NCI-H1417 (cell line): ENCODE data around the gene PLAA.

Experiments used
- DNase-seq, 3 experiments: peaks; one replicate each; lab custom pipeline; 2025; lab: John Stamatoyannopoulos, UW

Gene PLAA

GRCh38 chr9:26946753-26947727 lies at the start of gene PLAA:
TSS of gene PLAA (minus strand) at chr9:26947242. CDS start at chr9:26947045, 197 bp downstream.
- DNase-seq = peak; percentile 85 to 96 (median 93)

GRCh38 chr9:26995810-26996209 lies 48.8 kb upstream of the PLAA start:
- DNase-seq = no peak

DNA sequence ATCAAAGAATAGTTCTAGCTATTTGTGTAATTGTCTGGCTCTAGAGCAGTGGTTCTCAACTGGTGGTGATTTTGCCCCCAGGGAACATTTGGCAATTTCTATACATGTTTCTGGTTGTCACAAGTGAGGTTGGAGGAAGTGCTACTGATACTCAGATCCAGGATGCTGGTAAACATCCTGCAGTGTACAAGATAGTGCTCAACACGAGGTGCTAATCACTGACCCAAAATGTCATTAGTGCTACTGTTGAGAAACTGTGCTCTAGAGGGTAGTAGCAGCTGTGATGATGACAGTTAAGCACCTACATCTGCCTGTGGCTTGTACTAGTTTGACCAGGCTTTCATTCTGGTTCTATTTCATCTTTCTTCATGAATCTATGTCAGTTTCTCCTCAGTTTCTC lies 36.3 kb upstream of the PLAA start:
- DNase-seq = no peak

- peak in 2 of 3 experiments; percentile 29 to 59 for DNase-seq
Observed at GRCh38 chr9:26975728-26976707, 29.0 kb upstream of the PLAA start.

DNA sequence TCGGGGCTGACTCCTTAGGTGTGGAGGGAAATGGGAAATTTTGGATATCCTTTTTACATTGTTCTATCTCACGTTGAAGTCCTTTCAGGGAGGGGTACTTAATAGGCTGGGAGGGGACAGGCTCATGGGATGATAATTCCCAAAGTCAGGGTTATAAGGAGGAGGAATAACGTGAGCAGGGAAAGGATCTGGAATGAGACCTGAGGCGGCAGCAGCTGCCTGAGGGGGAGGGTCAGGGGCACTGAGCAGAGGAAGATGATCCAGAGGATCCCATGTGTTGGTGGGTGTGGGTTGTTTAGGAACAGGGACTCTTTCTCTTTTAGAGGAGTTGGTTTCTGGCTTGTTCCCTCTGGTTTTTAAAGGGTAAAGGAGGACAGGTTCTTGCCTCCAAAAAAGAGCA lies 27.9 kb upstream of the PLAA start:
- DNase-seq = no peak

- no peak for DNase-seq
Observed at GRCh38 chr9:26973989-26974388, 26.9 kb upstream of the PLAA start.

GRCh38 chr9:26971721-26972120 lies 24.7 kb upstream of the PLAA start:
- no peak for DNase-seq

GRCh38 chr9:26956860-26957233 lies 9.8 kb upstream of the PLAA start:
- no peak for DNase-seq

DNA sequence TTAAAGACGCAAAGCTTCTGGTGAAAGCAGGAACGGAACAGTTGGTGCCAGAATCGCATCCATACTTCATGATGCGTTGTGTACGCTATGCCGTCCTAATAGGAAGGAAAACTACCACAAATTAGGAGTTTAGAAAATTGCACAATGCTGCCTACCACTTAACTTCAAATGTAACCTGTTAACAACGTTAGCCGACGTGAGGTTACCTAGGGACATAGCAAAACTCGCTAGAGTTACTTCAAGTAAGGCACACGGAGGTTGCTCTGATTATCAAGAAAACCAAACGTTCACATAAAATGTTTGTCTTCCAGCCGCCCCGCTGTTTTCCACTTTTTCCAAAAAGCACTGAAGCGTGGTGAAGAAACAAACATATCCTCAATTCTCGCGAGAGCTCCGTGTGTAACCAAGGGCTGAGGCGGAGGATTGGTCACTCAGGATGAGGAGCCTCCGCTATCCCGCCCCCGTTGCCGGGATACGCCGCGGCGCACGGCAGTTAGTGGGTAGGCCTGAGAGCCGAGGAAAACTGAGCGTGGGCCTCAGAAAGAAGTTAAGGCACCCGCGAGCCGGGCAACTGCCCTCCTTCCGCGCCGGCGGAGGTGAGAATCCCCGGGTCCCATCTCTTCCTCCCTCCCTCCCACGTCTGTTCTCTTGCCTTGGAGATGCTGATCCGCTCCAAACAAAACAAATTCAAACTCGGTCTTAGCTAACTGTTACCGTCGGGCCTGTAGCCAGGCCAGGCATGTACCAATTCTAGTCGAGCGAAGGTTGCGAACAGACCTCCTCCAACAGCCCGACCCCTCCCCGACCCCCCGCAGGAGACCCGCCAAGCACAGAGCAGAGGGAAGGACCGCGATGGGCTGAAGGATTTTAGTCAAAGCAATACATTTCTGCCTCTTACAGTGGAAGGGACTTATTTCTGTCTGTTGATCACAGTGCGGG lies 9.1 kb upstream of the PLAA start, which contains the start of gene IFT74:
TSS of gene IFT74 (plus strand) at position 492 of the 939 bp plus-strand sequence. CDS start 5,556 bp downstream, outside the sequence.
- DNase-seq = peak; percentile 93 to 98 (median 98)

DNA sequence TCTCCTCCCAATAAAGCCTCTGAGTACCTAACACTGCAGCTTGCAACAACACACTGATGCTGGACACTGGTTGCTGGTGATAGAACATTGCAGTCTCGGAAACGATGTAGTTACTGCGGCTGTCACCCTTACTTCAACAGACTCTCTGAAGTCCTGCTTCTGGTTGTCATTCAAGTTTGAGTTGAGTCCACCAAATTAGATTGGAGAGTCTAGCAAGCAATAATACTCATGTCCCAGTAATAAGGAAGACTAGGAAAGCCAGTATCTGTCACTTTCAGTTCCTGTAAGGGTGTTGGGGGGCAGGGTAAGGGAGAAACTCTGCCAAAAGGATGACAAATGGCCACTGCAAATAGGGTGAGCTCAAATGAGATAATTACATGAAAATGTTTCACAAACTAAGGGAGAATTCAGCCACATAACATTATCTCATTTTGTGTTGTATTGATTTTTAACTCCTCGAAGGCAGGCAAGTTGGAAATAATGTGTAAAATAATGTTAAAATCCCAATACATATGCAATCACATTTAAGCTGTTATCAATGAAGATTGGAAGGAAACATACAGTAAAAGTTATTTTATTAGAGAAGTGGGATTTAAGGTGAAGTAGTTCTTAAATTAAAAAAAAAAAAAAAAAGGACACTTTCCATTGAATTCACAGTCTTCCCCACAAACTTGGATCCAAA lies 8.3 kb upstream of the PLAA start:
- DNase-seq = peak in 2 of 3 experiments; percentile 7 to 38

GRCh38 chr9:26954050-26954508 lies 7.0 kb upstream of the PLAA start:
- no peak for DNase-seq

- DNase-seq = no peak
Observed at GRCh38 chr9:26951794-26952193, 4.8 kb upstream of the PLAA start.

GRCh38 chr9:26950521-26950920 lies 3.5 kb upstream of the PLAA start:
- no peak for DNase-seq

DNA sequence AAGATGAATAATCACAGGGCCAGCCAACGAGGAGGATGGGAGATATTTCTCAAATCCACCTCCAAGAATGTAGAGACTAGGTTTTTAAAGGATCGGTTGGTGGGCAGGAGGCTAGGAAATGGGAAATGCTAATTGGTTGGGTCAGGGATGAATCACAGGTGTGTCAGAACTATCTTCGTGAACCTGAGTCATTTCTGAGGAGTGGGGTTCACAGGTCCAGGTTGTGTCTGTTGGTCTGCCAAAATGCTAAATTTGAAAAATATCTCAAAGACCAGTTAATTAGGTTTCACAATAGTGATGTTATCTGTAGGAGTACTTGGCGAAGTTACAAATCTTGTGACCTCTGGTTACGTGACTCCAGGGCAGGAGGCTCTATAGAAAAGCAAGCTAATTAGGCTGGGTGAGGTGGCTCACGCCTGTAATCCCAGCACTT lies 2.6 kb upstream of the PLAA start:
- no peak for DNase-seq

DNA sequence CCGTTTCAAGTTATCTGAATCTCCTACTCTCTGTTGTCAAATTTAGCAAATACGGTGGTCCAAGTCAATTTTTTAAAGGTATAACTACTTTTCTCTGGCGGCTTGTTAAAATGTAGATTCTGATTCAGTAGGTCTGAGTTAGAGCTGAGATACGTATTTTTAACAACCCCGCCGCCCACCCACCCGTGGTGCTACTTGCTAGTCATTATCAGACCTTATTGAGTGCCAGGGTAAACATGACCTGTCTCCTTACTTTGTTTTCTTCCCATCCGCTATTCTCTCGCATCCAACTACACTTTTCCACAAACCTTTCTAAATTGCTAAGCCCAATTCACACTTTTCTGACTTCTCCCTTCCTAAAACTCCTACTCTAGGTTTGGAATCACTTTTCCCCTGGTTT lies 694 bp upstream of the PLAA start:
- peak in 2 of 3 experiments; percentile 49 to 50 for DNase-seq

GRCh38 chr9:26945591-26945990 lies 1.5 kb downstream of the PLAA start:
- DNase-seq = peak in 1 of 3 experiments; percentile 22

DNA sequence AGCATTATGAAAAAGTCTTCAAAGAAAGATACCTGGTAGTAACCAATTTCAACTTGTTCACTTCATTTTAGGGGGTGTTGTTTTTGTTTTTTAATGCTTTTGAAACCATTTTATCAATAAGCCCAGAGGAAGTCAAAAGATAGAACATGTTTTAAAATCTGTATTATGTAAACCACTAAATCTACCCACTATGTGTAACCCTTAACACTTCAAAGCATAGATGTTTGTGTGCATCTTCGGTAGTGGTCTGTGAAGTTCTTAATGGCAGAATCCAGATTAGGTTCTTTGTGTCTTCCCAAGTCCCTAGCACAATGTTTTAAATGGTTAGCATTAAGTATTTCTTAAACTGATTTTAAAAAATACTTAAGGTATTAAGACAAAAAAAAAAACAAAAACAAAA lies 6.3 kb downstream of the PLAA start:
- DNase-seq = no peak

DNA sequence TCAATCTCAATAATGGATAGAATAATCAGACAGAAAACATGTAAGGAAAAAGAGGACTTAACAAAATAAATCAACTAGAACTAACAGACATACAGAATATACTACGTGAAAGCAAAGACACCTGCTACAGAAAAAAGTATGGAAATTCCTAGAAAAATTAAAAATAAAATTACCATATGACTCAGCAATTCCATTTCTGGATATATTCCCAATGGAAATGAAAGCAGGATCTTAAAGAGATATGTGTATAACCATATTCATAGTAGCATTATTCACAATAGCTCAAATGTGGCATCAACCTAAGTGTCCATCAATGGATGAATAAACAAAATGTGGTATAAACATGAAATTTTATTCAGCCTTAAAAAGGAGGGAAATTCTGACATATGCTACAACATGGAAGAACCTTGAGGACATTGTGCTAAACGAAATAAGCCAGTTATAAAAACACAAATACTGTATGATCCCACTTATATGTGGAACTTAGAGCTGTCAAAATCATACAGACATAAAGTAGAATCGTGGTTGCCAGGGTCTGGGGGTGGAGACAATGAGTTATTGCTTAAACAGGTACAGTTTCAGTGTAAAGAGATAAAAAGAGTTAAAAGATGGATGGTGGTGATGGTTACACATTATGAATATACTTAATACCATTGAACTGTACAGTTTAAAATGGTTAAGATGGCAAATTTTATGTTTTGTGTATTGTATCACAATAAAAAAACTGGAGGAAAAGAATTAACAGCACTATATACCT lies 6.9 kb downstream of the PLAA start:
- DNase-seq = no peak

- DNase-seq = no peak
Observed at GRCh38 chr9:26937816-26938371, 9.1 kb downstream of the PLAA start.
